ENCODE results near the gene KCNH8. TPM values are rescaled to one million over a fixed set of nuclear protein-coding genes. Genes with fewer than 3 reads are reported as not detected.

The KCNH8 gene
- total RNA-seq, 1 experiment from 2014 or later = 0.12 TPM

- ChIA-PET POLR2A (no interaction called here), RAD21 (ENCODE audit: low non-redundant PET in 1 of 2, low total read pairs in 2 of 2, uncharacterized antibody in 2 of 2, unreplicated experiment in 2 of 2) (no interaction called here), CTCF (no interaction called here)
- Histone ChIP-seq H3K4me2 (ENCODE audit: low read length) (no peak overlapping the region), H3K9me3 (ENCODE audit: control insufficient read depth in 1 of 2, insufficient read depth in 1 of 2, low read depth in 1 of 2, low read length in 2 of 2) (no peaks in the 10 kb centered on the region; a peak in 3 of 4 replicates), H3K36me3 (ENCODE audit: control insufficient read depth in 1 of 2, insufficient read depth in 2 of 2, low read length in 2 of 2) (no peaks in the 10 kb centered on the region), H3K9me2 (ENCODE audit: insufficient read depth) (no peaks in the 10 kb centered on the region), H3K79me2 (ENCODE audit: insufficient read depth, low read length) (no peaks in the 10 kb centered on the region), H3K9ac (ENCODE audit: low read length) (no peak overlapping the region), H3K4me1 (ENCODE audit: control insufficient read depth in 1 of 2, insufficient read depth in 2 of 2, low read length in 2 of 2) (no peaks in the 10 kb centered on the region), H3K27ac (ENCODE audit: low read depth, low read length) (no peak overlapping the region), H4K20me1 (ENCODE audit: insufficient read depth) (no peaks in the 10 kb centered on the region), H3K27me3 (ENCODE audit: insufficient read depth, low read length) (no peaks in the 10 kb centered on the region), H2AFZ (ENCODE audit: low read depth, low read length, poor library complexity, severe bottlenecking) (no peak overlapping the region), H3K4me3 (replicated peaks in 1 of 2; ENCODE audit: low read depth in 1 of 2, low read length in 2 of 2) (no peak overlapping the region)
- no TSS peak for BruUV-seq (replicated peaks)
- TF ChIP-seq SP1 (IDR thresholded peaks at IDR 0.05; ENCODE audit: low read depth) (no peak), TCF7L2 (IDR thresholded peaks at IDR 0.05; ENCODE audit: borderline replicate concordance, extremely low read depth, insufficient read depth, insufficient read length) (no peak), EGR1 (IDR thresholded peaks at IDR 0.05; ENCODE audit: low read depth) (no peak), POLR2A (IDR thresholded peaks at IDR 0.05; ENCODE audit: borderline replicate concordance, extremely low read depth, insufficient read depth, insufficient read length) (no peak), JUND (IDR thresholded peaks at IDR 0.05) (no peak), POLR2AphosphoS5 (IDR thresholded peaks at IDR 0.05; ENCODE audit: low read depth, low read length) (no peak), SIN3A (IDR thresholded peaks at IDR 0.05; ENCODE audit: low read depth) (no peak), ZFX (IDR thresholded peaks at IDR 0.05) (no peak), YY1 (IDR thresholded peaks at IDR 0.05; ENCODE audit: extremely low read depth, insufficient replicate concordance, low read depth, low read length) (no peak), ZNF274 (IDR thresholded peaks at IDR 0.05; ENCODE audit: low read depth, low read length) (no peak), FOSL1 (IDR thresholded peaks at IDR 0.05; ENCODE audit: low read depth) (no peak), CEBPB (IDR thresholded peaks at IDR 0.05; ENCODE audit: low read depth) (no peak), MAX (IDR thresholded peaks at IDR 0.05) (no peak)
- no peak for DNase-seq (ENCODE audit: low read depth, low spot score)
- intact Hi-C loops (cut with micrococcal nuclease) = no loop called here
- no peak for ATAC-seq
Measured at GRCh38 chr3:19396726-19397125, 248.4 kb downstream of the KCNH8 start.

DNA sequence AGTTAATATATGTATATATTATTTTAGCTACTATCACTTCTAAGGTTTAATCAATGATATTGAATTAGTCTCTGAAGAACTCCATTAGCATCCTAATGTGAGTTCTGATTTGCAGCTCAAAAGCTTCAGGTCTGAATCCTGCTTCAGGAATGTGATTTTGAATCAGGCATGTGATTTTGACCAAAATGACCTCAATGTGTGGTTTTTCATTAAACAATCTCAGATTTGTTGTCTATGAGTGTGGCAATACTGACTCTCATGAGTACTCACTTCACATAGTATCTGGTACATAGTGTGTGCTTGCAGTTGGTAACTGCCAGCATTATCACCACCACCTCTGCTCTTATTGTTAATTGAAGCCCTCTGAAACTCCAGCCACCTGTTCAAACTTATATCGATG is 251.0 kb downstream of the KCNH8 start:
- Histone ChIP-seq H3K27me3 (ENCODE audit: insufficient read depth, low read length) (no peaks in the 10 kb centered on the region), H3K27ac (ENCODE audit: low read depth, low read length) (no peak overlapping the region), H3K4me1 (ENCODE audit: control insufficient read depth in 1 of 2, insufficient read depth in 2 of 2, low read length in 2 of 2) (no peaks in the 10 kb centered on the region), H3K4me2 (ENCODE audit: low read length) (no peak overlapping the region), H3K9me2 (ENCODE audit: insufficient read depth) (no peaks in the 10 kb centered on the region), H3K36me3 (ENCODE audit: control insufficient read depth in 1 of 2, insufficient read depth in 2 of 2, low read length in 2 of 2) (no peaks in the 10 kb centered on the region), H2AFZ (ENCODE audit: low read depth, low read length, poor library complexity, severe bottlenecking) (no peak overlapping the region), H3K4me3 (replicated peaks in 1 of 2; ENCODE audit: low read depth in 1 of 2, low read length in 2 of 2) (no peak overlapping the region), H3K9ac (ENCODE audit: low read length) (no peak overlapping the region), H3K79me2 (ENCODE audit: insufficient read depth, low read length) (no peaks in the 10 kb centered on the region), H3K9me3 (ENCODE audit: control insufficient read depth in 1 of 2, insufficient read depth in 1 of 2, low read depth in 1 of 2, low read length in 2 of 2) (peaks cover 3 to 4% of the 10 kb centered on the region in 2 experiments; a peak in 2 of 4 replicates), H4K20me1 (ENCODE audit: insufficient read depth) (no peaks in the 10 kb centered on the region)
- ChIA-PET POLR2A (no interaction called here), RAD21 (ENCODE audit: low non-redundant PET in 1 of 2, low total read pairs in 2 of 2, uncharacterized antibody in 2 of 2, unreplicated experiment in 2 of 2) (no interaction called here), CTCF (no interaction called here)
- intact Hi-C loops (cut with micrococcal nuclease) = no loop called here
- no TSS peak for BruUV-seq (replicated peaks)
- ATAC-seq = no peak
- DNase-seq (ENCODE audit: low read depth, low spot score) = no peak
- no peak for TF ChIP-seq ZBTB33 (IDR thresholded peaks at IDR 0.05; ENCODE audit: extremely low read depth, insufficient replicate concordance, low read length)
- no peak for TF ChIP-seq RAD21 (IDR thresholded peaks at IDR 0.05; ENCODE audit: low read depth)
- no peak for TF ChIP-seq FOSL1 (IDR thresholded peaks at IDR 0.05; ENCODE audit: low read depth)
- no peak for TF ChIP-seq ZNF274 (IDR thresholded peaks at IDR 0.05; ENCODE audit: low read depth, low read length)
- TF ChIP-seq CBX3 (IDR thresholded peaks at IDR 0.05; ENCODE audit: low read depth) = no peak
- no peak for TF ChIP-seq REST (IDR thresholded peaks at IDR 0.05; ENCODE audit: low read depth)
- TF ChIP-seq POLR2AphosphoS5 (IDR thresholded peaks at IDR 0.05; ENCODE audit: low read depth, low read length) = no peak
- TF ChIP-seq SRF (IDR thresholded peaks at IDR 0.05; ENCODE audit: low read depth) = no peak

All from HCT116 (cell line).